Stimulated activated CD4-positive, alpha-beta T cell treated with anti-CD3 and anti-CD28 coated beads, TNF-alpha, amount 100 ng/mL, for 1 hour (primary cell): ENCODE results near the gene PRKAG2.

Source experiments
- DNase-seq, 3 donors: peaks; one replicate each; pipeline ENCODE4 v3.0.0-alpha.2; 2020; ENCODE audit warnings: low read depth in 3 of 3, low spot score in 1 of 3

The PRKAG2 gene

GRCh38 chr7:151900986-151901621, 24.2 kb upstream of the PRKAG2 start:
- no peak for DNase-seq

DNA sequence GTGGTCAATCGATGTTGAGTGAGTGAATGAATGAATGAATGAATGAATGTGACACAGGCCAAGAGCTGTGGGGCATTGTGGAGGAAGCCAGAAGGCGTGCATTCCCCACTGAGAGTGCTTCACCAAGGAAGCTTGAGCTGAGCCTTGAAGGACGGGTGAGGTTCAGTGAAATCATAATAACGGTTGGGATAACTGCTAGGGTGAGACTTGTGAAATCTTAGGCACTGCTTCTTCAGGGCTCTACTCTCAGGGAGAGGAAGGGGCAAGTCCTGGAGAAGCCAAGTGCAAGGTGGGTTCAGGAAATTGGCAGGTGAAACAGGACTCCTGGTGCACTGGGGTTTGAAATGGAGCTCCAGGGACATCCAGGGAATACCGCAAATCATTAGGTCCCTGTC, 23.7 kb upstream of the PRKAG2 start:
- no peak for DNase-seq

DNA sequence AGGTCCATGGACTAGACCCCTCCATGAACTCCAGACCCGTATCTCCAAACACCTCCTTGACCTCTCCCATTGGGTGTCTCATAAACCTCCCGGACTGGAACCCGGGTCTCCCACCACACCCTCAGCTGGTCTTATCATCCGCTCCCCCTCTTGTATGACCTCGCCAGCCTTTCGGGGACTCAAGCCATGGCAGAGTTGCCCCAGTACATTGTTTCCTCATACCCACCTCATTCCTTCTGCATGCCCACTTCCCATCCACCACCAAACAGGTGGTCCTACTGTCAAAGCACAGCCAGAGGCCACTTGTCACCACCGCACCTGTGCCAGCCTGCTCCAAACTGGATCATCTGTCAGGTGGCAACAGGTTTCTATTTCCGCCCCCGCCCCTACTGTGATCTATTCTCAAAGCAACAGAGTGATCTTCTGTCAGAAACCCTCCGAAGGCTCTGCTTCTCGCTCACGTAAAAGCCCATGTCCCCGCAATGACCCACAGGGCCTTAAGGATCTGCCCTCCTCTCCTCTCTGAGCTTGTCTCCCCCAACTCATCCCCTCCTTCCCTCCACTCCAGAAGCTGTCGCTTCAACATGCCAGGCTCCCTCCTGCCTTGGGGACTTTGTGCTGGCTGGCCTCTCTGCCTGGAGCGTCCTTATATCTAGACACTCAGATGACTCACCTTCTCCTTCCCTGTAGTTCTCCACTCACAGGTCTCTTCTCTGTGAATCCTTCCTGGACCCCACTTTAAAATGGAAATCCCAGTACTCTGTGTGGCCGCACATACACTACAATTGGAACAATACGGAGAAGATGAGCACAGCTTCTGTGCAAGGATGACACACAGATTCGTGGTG, 22.8 kb upstream of the PRKAG2 start:
- no peak for DNase-seq

DNA sequence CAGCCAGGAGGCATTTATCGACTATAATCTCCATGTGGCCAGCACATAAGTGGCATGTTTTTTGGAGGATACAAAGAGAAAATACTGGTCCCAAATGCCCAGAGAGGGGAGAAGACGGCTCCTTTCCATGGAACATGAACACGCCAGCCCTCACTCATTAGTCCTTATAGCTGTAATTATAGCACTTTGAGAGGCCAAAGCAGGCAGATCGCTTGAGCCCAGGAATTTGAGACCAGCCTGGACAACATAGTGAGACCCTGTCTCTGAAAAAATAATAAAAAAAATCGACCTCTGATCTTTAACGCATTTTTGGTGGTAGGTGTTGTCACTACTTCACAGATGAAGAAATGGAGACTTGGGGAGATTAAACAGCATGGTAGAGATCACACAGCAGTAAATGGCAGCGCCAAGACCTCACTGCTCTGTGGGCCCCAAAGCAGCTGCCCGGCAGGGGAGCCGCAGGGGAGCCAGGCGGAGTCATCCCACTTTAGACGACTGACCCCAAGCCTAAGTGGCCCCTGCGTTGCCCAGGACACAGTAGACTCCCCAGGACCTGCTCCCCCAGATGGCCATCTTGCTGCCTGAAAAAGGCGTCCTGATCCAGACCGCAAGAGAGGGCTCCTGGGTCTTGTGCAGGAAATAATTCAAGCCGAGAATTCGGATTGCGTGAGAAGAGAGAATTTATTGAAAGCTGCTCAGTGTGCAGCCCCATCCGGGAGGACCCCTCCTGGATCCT, 21.2 kb upstream of the PRKAG2 start:
- no peak for DNase-seq

GRCh38 chr7:151897161-151897731, 20.3 kb upstream of the PRKAG2 start:
- no peak for DNase-seq

GRCh38 chr7:151896486-151896885, 19.6 kb upstream of the PRKAG2 start:
- no peak for DNase-seq

GRCh38 chr7:151896086-151896485, 19.2 kb upstream of the PRKAG2 start:
- no peak for DNase-seq

GRCh38 chr7:151895631-151896031, 18.7 kb upstream of the PRKAG2 start:
- DNase-seq = no peak

DNA sequence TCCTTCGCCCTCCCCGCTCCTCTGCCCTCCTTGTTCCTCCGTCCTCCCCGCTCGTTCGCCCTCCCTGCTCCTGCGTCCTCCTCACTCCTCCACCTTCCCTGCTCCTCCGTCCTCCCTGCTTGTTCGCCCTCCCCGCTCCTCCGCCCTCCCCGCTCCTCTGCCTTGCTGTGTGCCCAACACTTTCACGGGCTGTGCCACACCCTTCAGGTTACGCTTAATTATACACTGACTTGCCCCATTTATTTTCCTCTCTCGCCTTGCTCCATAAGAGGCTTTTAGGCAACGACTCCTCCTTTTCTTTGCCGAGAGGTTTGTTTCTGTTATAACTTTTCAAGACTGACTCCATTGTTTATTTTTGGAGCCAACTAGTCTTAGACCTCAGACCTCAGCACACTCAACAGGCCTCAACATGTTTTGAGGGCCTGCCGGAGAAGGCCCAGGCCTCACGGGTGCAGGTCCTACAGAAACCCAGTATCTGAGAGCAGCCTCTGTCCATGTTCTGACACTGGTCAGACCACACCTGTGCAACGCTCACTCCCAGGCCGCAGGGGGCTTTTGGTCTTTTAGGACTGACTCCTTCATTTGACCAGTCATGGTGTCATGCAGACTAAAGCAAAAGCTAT, 18.2 kb upstream of the PRKAG2 start:
- DNase-seq = no peak

DNA sequence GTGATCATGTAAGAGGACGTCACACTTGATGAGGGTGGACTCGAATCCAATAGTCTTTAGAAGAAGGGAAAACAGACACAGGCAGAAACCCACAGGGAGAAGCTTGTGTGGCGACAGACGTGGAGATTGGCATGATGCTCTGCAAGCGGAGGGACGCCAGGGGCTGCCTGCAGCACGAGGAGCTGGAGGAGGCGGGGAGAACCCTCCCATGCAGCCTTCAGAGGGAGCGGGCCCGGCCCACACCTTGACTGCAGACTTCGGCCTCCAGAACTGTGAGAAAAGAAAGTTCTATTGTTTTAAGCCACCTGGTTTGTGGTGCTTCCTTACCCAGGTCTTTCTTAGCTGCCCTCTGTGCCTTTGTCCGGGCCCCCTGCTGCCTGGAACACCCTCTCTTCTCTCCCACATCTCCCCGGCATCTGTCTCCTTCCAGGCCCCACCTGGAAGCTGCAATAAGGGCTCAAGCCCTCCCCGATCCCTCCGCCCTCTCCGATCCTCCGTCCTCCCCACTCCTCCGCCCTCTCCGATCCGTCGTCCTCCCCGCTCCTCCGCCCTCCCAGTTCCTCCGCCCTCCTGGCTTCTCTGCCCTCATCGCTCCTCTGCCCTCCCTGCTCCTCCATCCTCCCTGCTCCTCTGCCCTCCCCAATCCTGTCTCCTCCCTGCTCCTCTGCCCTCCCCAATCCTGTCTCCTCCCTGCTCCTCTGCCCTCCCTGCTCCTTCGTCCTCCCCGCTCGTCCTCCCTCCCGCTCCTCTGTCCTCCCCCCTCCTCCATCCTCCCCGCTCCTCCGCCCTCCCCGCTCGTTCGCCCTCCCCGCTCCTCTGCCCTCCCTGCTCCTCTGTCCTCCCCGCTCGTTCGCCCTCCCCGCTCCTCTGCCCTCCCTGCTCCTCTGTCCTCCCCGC, 17.4 kb upstream of the PRKAG2 start:
- no peak for DNase-seq

- no peak for DNase-seq
Observed at GRCh38 chr7:151893405-151893923, 16.5 kb upstream of the PRKAG2 start.

- no peak for DNase-seq
Observed at GRCh38 chr7:151891753-151892152, 14.8 kb upstream of the PRKAG2 start.

- no peak for DNase-seq
Observed at GRCh38 chr7:151891182-151891581, 14.3 kb upstream of the PRKAG2 start.

GRCh38 chr7:151890355-151891004, 13.6 kb upstream of the PRKAG2 start:
- no peak for DNase-seq

- DNase-seq = no peak
Observed at GRCh38 chr7:151889406-151890354, 12.8 kb upstream of the PRKAG2 start.

GRCh38 chr7:151888079-151889067, 11.5 kb upstream of the PRKAG2 start:
- no peak for DNase-seq

GRCh38 chr7:151886783-151887182, 9.9 kb upstream of the PRKAG2 start:
- DNase-seq = no peak
